OCI-M1 (cell line): ENCODE data around the gene GALT.
A peak's percentile ranks its signal among the peaks of the same experiment; 100 is the strongest.

Experiments used
- DNase-seq: peaks from one replicate; lab custom pipeline; 2025; lab: John Stamatoyannopoulos, UW

GALT gene

DNA sequence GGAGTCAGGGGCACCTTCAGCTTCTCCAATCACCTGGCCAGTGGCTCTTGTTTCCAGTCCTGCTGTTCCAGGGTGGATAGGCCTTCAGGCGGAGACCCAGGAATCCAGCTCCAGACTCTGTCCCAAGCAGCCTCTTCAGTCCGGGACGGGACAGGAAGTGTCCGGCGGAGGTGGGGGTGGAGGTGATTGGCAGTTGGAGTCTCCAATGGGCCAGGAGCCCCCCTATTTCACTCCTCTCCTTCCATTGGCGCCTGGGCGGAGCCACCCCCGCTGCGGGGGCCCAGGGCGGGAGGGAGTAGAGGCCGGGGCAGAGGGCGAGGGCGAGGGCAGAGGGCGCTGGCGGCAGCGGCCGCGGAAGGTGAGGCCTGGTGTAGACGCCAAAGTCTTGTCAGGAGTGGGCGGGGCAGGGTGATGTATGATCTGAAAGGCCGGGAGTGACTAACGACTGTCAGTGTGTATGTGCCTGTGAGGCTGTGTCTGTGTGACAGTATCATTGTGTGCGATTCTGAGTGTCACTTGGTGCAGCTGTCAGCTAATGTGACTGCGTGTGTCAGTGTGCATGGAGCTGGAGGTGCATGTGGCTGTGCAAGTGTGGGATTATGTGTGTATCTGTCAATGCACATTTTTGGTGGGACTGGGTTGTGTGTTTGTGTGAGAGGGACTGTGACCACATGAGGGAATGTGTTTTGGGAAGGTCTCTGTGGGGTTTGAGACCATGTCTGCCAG lies 5.6 kb downstream of the GALT start, which contains the start of gene IL11RA:
TSS of gene IL11RA (plus strand) at position 310 of the 726 bp plus-strand sequence. CDS start 3,033 bp downstream, outside the sequence.
- DNase-seq = peak; percentile 94

DNA sequence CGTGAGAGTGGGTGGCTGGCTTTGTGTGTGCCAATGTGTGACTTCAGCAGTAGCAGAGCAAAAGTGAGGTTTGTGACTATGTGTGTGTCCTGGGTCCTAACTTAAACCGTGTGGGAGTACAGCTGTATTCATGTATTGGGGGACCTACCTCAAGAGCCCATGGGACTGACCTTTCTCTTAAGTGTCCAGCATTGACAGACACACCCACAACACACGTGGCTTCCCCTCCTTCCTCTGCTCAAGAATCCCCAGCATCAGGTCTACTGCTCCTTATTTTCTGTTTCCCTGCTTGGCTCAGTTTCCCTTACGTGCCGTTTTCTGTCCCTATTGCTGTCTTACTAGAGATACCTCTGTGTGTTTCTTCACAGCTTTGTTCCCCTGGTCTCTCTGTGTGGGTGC lies 6.1 kb downstream of the GALT start:
- DNase-seq = no peak

DNA sequence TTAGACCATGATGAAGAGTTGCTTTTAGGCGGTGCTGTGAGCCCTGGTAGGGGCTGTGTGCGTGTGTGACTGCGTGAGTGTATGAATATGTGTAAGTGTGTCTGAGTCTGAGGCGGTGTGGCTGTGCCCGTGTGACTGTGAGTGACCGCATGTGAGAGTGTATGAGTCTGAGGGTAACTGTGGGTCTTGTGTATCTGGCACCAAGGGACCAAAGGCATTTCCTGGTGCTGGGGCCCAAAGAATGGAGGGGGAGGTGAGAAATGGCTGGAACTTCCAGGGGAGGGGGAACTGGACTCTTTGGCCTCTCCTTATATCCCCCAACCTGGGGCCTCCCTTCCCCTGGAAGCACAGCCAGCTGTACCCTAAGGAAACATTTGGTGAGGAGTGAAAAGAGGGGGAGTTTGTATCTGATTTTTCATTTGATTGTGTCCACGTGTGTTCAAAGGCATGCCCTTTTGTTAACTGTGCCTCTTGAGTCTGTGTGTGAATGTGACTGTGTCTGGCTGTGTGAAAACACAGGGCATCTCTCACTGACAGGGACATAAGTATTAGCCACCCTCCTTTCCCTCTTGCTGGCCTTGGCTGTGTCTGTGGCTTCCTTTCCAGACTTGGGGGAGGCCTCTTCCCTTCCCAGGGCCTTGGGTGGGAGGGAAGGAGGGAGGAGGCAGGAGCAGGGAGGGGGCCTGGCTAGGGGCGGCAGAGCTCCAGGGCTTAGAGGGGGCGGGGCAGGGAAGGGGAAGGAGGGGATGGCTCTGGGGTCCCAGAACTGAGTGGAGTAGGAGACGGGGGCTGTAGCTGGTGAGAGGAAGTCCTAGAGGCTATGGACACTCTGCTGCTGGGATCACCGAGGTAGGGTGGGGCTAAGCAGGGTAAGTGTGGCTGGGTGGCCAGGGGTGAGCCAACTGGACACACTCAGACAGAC lies 6.9 kb downstream of the GALT start:
- no peak for DNase-seq

DNA sequence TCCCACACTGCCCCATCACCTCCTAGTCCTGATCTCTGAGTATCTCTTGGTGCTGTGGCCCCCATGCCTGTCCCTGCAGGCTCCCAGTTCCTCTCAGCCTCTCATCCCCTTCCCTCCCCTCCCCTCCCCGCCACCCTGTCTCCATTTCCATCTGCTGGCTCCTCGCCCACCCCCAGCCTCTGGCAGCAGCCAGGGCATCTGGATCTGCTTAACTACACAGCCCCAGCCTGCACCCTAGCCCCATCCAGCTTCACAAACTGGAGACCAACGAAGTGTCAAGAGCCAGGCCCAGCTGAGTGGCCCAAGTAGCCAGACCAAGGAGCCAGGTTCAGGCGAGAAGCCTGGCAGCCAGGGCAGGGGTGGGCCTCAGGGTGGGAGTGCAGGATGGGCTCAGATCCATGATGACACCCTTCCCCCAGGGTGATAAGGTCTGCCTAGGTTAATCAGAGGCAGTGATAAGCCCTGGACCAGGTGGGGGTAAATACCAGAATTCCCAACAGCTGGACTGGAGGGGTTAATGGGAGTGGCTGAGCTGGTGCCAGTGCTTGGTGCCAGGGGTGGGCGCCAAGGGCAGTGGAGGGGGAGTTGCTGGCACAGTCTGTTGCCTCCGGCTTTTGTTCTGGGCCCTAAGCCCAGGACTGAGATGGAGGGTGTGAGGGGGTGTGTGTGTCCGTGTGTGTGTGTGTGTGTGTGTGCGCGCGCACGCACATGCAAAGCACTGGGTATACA lies 8.0 kb downstream of the GALT start:
- no peak for DNase-seq

DNA sequence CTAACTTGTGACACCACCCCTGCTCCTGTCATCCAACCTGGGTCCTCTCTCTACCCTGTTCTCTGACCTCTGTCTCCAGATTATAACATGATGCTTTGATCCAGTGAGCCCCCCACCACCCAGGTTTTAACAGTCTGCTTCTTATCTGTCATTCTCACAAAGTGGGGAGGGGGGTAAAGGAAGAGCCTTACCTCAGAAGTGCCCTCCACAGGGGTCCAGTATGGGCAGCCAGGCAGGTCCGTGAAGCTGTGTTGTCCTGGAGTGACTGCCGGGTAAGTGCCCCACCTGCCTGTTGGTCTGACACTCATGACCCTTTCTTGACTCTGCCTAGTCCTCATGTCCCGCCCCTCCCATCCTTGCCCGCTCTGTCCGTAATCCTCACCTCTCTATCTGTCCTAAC lies 8.9 kb downstream of the GALT start:
- DNase-seq = no peak

DNA sequence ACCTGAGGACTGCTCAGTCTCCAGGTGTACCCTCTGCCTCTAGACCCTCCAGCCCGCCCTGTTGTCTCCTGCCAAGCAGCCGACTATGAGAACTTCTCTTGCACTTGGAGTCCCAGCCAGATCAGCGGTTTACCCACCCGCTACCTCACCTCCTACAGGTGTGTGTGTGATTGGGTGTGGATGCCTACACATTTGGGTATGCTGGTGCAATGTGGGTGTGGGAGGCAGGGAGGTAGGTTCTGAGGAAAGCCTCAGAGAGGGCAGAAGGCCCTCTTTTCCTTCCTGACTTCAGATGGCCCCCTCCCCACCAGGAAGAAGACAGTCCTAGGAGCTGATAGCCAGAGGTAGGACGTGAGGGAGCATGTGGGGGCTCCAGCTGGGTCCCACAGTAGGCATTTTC lies 10.5 kb downstream of the GALT start:
- no peak for DNase-seq

DNA sequence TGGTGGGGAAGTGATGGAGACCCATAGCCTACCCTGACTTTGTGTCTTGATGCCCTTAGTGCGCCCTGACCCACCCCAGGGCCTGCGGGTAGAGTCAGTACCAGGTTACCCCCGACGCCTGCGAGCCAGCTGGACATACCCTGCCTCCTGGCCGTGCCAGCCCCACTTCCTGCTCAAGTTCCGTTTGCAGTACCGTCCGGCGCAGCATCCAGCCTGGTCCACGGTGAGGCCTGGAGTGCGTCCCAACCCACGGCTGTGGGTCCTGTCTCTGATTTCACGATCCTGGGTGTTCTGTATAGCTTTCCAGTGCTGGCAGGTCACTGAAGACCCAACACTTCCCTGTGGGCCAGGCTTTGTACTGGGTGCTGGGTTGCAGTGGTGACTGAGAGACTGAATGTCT lies 12.0 kb downstream of the GALT start:
- DNase-seq = no peak

DNA sequence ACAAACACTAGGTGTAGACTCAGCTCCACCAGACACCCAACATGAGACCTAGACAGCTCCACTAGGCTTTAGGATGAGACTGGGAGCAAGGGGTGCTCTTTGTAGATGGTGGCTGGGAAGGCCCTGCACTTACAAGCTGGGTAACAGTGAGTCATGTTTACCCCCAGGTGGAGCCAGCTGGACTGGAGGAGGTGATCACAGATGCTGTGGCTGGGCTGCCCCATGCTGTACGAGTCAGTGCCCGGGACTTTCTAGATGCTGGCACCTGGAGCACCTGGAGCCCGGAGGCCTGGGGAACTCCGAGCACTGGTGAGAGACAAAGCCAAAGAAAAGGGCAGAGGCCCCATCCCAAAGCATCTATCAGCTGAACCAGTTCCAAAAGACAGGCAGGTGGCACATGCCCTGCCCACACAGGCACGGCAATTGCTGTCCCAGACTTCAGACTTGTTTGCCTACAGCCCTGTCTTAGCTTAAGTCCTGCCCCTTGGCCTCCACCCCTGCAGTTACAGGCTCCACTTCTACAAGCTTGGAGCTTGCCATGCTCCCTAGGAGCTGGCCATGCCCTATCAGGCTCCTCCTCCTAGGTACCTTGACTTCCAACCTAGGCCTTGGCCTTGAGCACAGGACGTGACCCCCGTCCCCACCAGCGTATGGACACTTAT lies 13.2 kb downstream of the GALT start:
- DNase-seq = no peak

DNA sequence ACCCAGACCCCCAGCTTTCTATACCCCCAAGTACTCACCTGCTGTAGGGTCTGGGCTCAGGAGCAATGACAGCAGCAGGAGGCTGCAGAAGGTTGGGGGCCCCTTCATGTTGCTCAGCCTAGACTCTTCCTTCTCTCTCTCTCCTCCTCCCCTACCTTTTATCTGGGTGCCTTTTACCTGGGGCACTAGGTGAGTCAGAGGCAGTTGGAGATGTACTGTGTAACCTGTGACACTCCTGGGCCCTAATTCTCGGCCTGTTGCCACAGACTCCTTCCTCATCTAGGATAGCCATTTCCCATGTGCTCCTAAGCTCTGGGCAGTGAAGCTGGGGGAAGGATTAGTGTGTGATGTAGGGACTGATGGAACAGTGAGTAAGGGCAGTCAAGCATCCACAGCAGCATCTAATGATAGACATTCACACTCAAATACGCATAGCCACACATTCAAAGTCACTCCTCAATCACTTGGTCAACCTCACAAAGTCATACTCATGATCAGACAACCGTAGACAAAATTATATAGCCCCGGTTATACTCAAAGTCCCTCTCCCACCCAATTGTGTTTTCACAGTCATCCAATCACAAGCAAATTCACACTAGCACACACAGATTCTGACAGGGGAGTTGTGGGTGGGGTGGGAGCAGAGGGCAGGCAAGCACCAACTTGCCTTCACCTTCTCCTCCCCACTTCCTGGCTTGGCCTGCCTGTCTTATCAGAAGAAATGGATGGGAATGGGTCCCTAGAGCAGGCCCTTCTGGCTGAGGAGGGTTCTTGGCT lies 16.2 kb downstream of the GALT start, which contains the start of gene CCL27:
TSS of gene CCL27 (minus strand) at position 132 of the 777 bp plus-strand sequence. CDS start at position 108, 24 bp downstream.
- DNase-seq = no peak

DNA sequence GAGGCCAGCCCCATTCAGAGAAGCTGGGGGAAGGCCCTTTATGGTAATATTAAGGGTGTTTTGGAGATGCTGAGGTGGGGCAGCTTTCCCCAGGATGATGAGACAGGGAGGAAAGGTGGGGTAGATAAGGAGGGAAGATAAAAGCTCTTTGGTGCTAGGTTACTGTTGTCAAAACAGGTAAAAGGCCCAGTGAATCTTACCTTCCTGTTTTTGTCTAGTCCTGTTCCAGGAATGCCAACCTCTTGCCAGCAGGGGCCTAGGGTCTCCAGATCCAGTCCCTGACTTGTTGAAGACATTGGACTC lies 16.8 kb downstream of the GALT start:
- DNase-seq = no peak

DNA sequence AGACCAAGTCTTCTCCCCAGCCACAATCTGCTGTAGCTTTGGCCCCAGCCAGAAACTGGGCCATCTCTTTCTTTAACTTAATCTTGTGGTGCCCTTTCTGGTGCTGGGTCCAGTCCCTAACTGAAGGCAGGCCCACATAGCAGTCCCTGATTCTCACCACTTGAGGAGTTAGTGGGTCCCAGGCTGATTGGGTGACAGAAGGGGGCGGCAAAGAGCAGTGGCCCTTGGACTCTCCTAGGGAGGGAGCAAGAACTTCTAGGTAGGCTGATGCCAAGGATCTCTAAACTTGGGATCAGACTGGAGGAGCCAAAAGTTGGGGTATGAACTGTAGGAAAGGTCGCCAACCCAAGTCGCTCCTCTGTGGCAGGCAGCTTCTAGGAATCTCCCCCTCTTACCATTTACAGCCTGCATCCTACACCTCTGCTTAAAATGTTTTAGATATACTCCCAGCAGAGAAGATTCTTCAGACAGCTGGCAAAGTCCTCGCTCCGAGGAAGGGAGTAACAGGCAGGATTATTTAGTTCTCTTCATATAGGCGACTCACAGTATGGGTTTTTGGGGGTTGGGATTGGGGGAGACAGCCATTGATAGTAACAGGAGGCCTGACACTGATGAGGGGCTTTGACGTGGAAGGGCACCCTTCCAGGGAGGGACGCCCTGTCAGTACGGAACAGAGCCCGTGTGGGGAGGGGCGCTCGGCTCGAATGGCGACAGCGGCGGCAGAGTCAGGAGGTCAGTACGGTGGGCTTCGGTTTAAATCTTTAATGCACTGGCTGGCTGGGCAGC lies 18.0 kb downstream of the GALT start:
- DNase-seq = peak; percentile 90

DNA sequence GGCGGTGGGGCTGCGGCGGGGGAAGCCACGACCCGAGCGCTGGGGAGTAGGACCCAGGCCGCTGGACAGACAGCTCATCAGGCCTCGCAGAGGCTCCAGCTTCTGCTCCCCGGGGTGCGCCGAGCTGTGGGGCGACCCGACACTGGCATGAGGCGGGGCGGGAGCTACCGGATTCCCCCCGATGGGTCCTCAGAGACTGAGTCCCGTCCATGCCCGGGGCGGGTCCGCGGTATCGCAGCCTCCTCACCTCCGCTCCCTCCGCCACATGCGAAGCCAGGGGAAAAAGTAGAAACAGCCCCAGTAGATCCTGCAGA lies 18.5 kb downstream of the GALT start:
- no peak for DNase-seq

DNA sequence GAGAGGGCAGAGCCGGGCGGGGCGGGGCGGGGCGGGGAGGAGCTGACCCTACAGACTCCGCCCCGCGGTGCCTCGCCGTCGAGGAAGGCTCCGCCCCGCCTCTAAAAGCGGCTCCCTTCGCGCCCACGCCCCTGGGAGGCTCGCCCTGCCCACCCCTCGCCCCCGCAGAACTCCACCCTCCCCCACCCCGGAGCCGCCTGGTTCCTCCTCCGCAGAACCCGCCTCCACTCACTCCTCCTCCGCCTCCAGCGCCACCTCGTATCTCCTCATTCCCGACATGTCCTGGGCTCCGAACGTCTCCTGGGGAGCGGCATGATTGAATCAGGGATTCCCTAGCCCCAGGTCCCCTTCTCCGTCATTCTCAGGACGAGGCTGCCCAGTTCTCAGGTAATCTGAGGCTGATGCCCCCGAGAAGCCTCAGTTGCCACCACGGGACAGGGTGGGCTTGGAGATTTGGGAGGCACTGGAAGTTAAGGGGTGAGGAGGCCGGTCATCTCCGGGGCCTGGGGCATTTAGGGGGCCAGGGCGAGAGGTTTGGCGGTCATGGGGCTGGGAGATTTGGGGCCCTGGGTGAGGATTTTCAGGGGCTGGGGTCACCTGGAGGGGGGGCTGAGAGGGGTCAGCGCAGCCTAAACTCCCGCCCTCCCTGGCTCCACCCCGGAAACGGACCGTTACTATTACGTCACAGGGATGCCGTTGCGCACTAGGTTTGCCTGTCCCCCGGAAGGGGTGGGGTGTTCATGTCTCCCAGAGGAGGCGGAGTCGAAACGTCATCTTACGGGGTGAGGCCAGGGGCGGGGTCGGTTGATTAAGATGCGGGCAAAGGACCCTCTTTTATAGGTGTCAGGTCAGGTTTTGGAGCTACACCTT lies 19.1 kb downstream of the GALT start:
- peak; percentile 95 for DNase-seq

DNA sequence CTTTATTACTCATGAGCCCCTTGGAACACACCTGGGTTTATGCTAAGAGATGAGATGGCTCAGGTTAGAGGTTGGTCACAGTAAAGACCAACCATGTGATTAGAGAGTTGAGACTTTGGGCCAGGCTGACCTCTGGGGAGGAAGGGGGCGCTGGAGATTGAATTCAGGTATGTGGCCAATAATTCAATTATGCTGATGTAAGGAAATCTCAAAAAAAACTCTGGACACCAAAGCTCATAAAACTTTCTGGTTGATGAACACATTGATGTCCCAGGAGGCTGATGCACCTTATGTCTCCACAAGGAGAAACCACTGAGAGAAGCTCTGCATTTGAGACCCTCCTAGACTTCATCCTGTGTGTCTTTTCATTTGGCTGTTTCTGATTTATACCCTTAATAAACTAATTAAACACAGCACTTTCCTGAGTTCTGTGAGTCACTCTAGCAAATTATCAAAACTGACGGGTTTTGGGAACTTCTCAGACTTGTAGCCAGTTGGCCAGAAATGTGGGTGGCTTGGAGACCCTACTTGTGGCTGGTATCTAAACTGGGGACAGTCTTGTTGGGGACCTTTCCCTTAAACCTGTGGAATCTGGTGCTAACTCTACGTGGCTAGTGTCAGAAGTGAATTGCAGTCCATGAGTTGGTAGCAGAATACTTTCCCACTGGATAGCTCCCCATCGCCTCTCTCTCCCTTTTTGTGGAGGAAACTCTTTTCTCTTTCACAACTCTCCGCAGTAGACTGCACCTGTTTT lies 23.5 kb downstream of the GALT start:
- no peak for DNase-seq

DNA sequence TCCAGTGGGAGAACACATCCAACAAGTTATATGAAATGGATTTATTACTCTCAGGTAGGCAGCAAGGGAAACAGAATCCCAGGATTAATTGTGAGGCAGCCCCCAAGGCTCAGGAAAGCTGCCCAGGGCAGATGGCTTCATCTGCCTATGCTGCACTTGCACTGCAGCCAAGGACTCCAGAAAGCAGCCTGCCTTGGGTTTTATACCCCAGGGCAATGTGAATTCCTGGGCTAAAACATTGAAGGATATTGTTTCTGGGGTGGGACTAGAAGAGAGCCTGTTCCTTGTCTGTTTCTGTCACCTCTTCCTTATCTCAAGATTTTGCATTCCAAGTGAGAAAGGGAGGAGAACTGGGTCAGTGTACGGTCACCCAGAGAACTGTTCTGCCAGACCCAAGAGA lies 24.8 kb downstream of the GALT start:
- DNase-seq = no peak

DNA sequence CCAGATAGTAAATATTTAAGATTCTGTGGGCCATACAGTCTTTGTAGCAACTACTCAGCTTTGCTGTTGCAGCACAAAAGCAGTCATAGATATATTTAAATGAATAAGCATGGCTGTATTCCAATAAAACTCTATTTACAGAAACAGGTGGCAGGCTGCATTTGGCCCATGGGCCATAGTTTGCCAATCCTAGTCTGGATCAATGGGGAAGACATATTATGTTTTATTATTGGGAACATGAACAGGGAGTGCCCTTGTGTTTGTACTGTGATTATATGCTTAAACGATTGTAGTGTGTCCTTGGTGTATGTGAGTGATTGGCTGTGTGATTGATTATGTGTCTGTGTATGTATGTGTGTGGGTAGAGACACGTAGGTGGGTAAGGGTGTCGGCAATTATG lies 28.0 kb downstream of the GALT start:
- DNase-seq = no peak

DNA sequence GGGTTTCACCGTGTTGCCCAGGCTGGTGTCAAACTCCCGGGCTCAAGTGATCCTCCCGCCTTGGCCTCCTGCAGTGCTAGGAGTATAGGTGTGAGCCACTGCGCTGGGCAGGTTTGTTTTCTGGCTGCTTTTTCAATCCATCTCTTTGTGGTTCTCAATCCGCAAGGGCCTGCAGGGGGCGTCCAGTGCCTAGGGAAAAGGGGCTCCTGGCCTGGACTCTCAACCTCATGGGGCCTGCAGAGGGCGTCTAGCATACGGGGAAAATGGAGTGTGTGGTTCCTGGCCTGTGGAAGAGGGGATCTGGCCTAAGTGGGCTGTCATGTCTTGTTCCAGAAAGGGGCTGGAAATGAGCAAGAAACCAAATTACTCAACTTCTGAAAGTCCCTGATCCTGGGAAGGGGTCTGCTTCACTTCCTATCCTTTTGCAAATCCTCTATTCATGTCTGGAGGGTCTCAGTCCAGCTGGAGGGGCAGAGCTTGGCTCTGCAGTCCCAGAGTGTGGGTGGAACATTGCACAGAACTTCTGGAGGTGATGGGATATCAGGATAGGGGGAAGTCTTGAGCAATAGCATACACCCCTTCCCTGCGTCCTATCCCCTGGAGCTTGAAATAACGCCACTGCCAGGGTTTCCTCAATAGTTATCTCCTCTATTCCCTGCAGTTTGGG lies 28.7 kb downstream of the GALT start:
- DNase-seq = peak; percentile 90

DNA sequence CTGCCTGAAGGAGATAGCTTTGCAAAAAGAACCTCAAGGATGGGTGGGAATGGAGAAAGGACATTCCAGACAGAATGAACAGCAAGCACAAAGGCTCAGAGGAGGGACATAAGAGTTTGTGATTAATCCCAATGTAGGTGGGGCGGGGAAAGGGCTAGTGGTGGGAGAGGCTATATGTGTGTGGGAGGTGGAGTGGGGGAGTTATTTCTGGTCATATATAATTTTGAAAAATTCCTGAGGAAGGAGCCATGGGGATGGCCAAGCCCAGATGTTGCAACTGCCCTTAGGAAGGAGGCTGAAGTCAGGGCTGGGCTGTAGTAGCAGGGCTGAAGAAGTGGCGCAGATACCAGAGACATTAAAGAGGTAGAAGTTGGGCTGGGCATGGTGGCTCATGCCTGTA lies 29.4 kb downstream of the GALT start:
- no peak for DNase-seq
